Measurements from ENCODE around the gene MUC20.

MUC20 gene

DNA sequence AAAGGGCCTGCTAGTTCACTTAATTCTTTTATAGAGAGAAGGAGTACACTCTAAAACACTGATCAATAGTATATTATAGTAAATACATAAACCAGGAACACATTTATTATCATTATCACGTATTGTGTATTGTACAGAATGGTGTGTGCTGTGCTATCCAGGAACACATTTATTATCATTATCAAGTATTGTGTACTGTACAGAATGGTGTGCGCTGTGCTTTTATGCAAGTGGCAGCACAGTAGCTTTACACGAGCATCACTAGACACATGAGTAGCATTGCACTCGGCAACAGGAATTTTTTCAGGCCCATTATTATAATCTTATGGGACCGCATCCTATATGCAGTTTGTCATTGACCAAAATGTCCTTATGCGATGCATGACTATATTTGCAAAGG is 20.9 kb upstream of the MUC20 start:
- no peaks in the 10 kb centered on the region for H3K27me3 ChIP-seq (replicated peaks; ENCODE audit: control insufficient read depth, insufficient read depth, low read length)
- H3K4me3 ChIP-seq (replicated peaks; ENCODE audit: low read depth, low read length), result no peak overlapping the region
- TF ChIP-seq, protein P1, sequence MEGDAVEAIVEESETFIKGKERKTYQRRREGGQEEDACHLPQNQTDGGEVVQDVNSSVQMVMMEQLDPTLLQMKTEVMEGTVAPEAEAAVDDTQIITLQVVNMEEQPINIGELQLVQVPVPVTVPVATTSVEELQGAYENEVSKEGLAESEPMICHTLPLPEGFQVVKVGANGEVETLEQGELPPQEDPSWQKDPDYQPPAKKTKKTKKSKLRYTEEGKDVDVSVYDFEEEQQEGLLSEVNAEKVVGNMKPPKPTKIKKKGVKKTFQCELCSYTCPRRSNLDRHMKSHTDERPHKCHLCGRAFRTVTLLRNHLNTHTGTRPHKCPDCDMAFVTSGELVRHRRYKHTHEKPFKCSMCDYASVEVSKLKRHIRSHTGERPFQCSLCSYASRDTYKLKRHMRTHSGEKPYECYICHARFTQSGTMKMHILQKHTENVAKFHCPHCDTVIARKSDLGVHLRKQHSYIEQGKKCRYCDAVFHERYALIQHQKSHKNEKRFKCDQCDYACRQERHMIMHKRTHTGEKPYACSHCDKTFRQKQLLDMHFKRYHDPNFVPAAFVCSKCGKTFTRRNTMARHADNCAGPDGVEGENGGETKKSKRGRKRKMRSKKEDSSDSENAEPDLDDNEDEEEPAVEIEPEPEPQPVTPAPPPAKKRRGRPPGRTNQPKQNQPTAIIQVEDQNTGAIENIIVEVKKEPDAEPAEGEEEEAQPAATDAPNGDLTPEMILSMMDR (IDR thresholded peaks at IDR 0.05; ENCODE audit: insufficient read depth, low read length, poor library complexity, severe bottlenecking), result no peak
- H3K36me3 ChIP-seq (ENCODE audit: control insufficient read depth, insufficient read depth, low read length), result peaks cover 3% of the 10 kb centered on the region
- DNase-seq (ENCODE audit: extremely low read depth, insufficient read length), result no peak

- Histone ChIP-seq H3K36me3 (ENCODE audit: control insufficient read depth, insufficient read depth, low read length) (peaks cover 3% of the 10 kb centered on the region), H3K27me3 (replicated peaks; ENCODE audit: control insufficient read depth, insufficient read depth, low read length) (no peaks in the 10 kb centered on the region), H3K4me3 (replicated peaks; ENCODE audit: low read depth, low read length) (no peak overlapping the region)
- DNase-seq (ENCODE audit: extremely low read depth, insufficient read length), result no peak
- TF ChIP-seq, protein P1 (IDR thresholded peaks at IDR 0.05; ENCODE audit: insufficient read depth, low read length, poor library complexity, severe bottlenecking), result no peak
These were observed 20.5 kb upstream of the MUC20 start for GRCh38 chr3:195700319-195700718.

GRCh38 chr3:195701042-195701915 is 19.5 kb upstream of the MUC20 start:
- TF ChIP-seq, protein P1 (IDR thresholded peaks at IDR 0.05; ENCODE audit: insufficient read depth, low read length, poor library complexity, severe bottlenecking), result no peak
- H3K36me3 ChIP-seq (ENCODE audit: control insufficient read depth, insufficient read depth, low read length), result peaks cover 3% of the 10 kb centered on the region
- no peak overlapping the region for H3K4me3 ChIP-seq (replicated peaks; ENCODE audit: low read depth, low read length)
- DNase-seq (ENCODE audit: extremely low read depth, insufficient read length), result no peak
- no peaks in the 10 kb centered on the region for H3K27me3 ChIP-seq (replicated peaks; ENCODE audit: control insufficient read depth, insufficient read depth, low read length)

DNA sequence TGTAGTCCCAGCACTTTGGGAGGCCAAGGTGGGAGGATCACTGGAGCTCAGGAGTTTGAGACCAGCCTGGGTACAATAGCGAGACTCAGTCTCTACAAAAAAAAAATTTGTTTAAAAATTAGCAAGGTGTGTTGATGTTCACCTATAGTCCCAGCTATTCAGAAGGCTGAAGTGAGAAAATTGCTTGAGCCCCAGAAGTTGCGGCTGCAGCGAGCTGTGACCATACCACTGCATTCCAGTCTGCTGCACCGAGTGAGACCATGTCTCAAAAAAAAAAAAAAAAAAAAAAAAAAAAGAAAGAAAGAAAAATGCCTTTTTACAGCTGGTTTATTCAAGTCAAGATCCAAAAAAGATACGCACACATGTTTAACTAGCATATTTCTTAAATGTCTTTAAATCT is 17.0 kb upstream of the MUC20 start:
- TF ChIP-seq, protein P1 (IDR thresholded peaks at IDR 0.05; ENCODE audit: insufficient read depth, low read length, poor library complexity, severe bottlenecking), result no peak
- no peak for DNase-seq (ENCODE audit: extremely low read depth, insufficient read length)
- Histone ChIP-seq H3K27me3 (replicated peaks; ENCODE audit: control insufficient read depth, insufficient read depth, low read length) (no peaks in the 10 kb centered on the region), H3K36me3 (ENCODE audit: control insufficient read depth, insufficient read depth, low read length) (no peaks in the 10 kb centered on the region; the same call in 1 of the 2 replicates), H3K4me3 (replicated peaks; ENCODE audit: low read depth, low read length) (no peak overlapping the region)

DNA sequence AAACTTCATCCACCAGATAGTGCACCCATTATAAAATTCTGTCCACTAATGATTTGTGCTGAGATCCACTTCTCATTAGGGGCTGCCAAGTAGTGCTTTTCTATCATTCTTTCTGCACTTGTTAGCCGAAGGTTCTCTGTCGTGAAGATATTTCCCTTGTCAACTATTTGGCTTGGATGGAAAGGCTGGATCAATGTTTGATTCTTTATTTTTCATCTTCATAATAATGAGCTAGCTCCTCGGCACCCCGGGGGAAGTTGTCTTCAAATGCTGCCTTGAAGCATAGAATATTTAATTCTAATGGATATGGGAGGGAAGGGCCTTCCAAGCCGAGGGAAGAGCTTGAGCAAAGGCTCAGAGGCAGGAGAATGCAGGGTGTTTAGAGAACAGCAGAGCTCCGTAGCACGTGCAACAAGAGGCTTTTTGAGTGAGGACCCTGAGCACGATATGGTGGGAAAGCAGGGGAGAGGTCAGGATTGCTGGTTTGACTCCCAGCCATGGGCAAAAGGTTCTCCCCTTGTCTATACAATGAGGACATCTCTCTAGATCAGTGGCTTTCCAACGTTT is 16.3 kb upstream of the MUC20 start:
- TF ChIP-seq, protein P1 (IDR thresholded peaks at IDR 0.05; ENCODE audit: insufficient read depth, low read length, poor library complexity, severe bottlenecking), result no peak

More for the DNA sequence above, 16.3 kb upstream of the MUC20 start:
- Histone ChIP-seq H3K27me3 (replicated peaks; ENCODE audit: control insufficient read depth, insufficient read depth, low read length) (no peaks in the 10 kb centered on the region), H3K36me3 (ENCODE audit: control insufficient read depth, insufficient read depth, low read length) (no peaks in the 10 kb centered on the region), H3K4me3 (replicated peaks; ENCODE audit: low read depth, low read length) (no peak overlapping the region)
- DNase-seq (ENCODE audit: extremely low read depth, insufficient read length), result no peak

Measured in GM06990 (cell line).